Aorta (tissue), 5 donors: Measurements from ENCODE around the gene SETD5. TPM values are rescaled to one million over a fixed set of nuclear protein-coding genes. Genes with fewer than 3 reads are reported as not detected.

Experiments
- ATAC-seq: fragments of 200-7000 bp; cut with Tn5 transposase; one replicate; pipeline ENCODE4 v1.9.1; 2022; ENCODE audit warnings: moderate library complexity; ENCODE audit not compliant: low FRiP score
- DNase-seq, 2 donors: peaks; one replicate each; pipeline ENCODE4 v3.0.0-alpha.2; 2020
- H3K27ac ChIP-seq, 2 donors: one replicate each; pipeline ENCODE4 v1.5.1; 2013; ENCODE audit warnings: low read length in 2 of 2, mild to moderate bottlenecking in 2 of 2, moderate library complexity in 2 of 2, control low read depth in 1 of 2, inconsistent platforms in 1 of 2, low read depth in 1 of 2
- H3K27me3 ChIP-seq, 2 donors: one replicate each; pipeline ENCODE4 v1.6.1; 2013; ENCODE audit warnings: control low read depth in 1 of 2, low read length in 1 of 2, mild to moderate bottlenecking in 1 of 2, moderate library complexity in 1 of 2; ENCODE audit not compliant: insufficient read depth in 2 of 2, control insufficient read depth in 1 of 2
- H3K36me3 ChIP-seq, 2 donors: one replicate each; pipeline ENCODE4 v1.6.1; 2013; ENCODE audit warnings: control low read depth in 1 of 2, low read length in 1 of 2, mild to moderate bottlenecking in 1 of 2; ENCODE audit not compliant: insufficient read depth in 2 of 2, control insufficient read depth in 1 of 2
- H3K4me1 ChIP-seq, 2 donors: one replicate each; pipeline ENCODE4 v1.6.1; 2013; ENCODE audit warnings: low read length in 2 of 2, control low read depth in 1 of 2, mild to moderate bottlenecking in 1 of 2, moderate library complexity in 1 of 2; ENCODE audit not compliant: insufficient read depth in 2 of 2, control insufficient read depth in 1 of 2
- H3K4me3 ChIP-seq, 2 donors: one replicate each; pipeline ENCODE4 v1.5.1; 2013; ENCODE audit warnings: low read length in 2 of 2, control low read depth in 1 of 2, mild to moderate bottlenecking in 1 of 2
- H3K9me3 ChIP-seq: one replicate; pipeline ENCODE4 v1.6.1; 2013; ENCODE audit warnings: mild to moderate bottlenecking, low read length; ENCODE audit not compliant: control insufficient read depth
- WGBS, 2 donors: extraction: QIAGEN DNeasy Blood & Tissue Kit; methylation state at CpG; one replicate each; pipeline ENCODE4 v1.1.7; 2013; 5-methylcytosine and 5-hydroxymethylcytosine counted together
- intact Hi-C, 2 donors: fragments of 100-400 bp; cut with DNase I; formaldehyde crosslinking; loops; one replicate each; pipeline versions ENCODE4 v1.14.2 to v1.15.0; 2022
- polyA plus RNA-seq, 2 donors: library from polyadenylated mRNA; stranded (reverse); fragments of 200-250 nt; gene quantifications; one replicate each; pipeline ENCODE4 v1.2.3, GENCODE V29; 2013
- total RNA-seq, 2 donors: library from RNA; stranded (reverse); fragmentation: NEBNext Ultra II Directional; extraction: Animal tissue kit (Norgen Biotek cat#: 25700); gene quantifications; one replicate each; pipeline ENCODE4 v1.2.1, GENCODE V29; 2021
- donor health status: healthy with polysubstance abuse.
- donor health status: Bipolar disorder and iron deficiency.
- donor health status: DM: no; HTN: no; CAD: no.
- donor health status: DM: no; HTN: no; CAD: no.
- donor health status: DM: yes; HTN: yes; CAD: no.

SETD5 gene
- total and polyA plus RNA-seq, 4 donors = 13.9 to 200 (median 92.7) TPM

- Histone ChIP-seq H3K4me1 (no peaks in the 10 kb centered on the region), H3K27me3 (no peaks in the 10 kb centered on the region), H3K9me3 (no peaks in the 10 kb centered on the region), H3K4me3 (no peak overlapping the region), H3K27ac (no peak overlapping the region), H3K36me3 (peaks cover 6 to 10% of the 10 kb centered on the region in 2 donors)
- 88 to 89% methylated on average over 1 of the region's 1 CpG for WGBS, 2 donors
- no peak for DNase-seq
- intact Hi-C loops = loop anchor here in 1 of 2 donors (10.0 kb wide), 1 partner anchor 55 kb away; no protein-coding TSS in a partner anchor
- no peak for ATAC-seq
Observed at GRCh38 chr3:9369508-9369907, 27.9 kb upstream of the SETD5 start.

DNA sequence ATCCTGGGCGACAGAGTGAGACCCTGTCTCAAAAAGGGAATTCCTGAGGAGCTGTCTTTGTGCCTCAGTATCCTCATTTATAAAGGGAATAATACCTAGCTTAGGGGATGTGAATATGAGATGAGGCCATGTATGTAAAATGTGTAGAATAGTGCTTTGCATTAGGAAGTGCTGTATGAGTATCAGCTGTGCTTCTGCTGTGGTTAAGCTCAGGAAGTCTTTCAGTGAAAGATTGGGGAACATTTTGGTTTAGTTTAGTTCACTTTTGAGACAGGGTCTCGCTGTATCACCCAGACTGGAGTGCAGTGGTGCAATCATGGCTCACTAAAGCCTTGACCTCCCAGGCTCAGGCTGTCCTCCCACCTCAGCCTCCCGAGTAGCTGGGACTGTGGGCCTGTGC is 23.9 kb upstream of the SETD5 start:
- DNase-seq (no peak), ATAC-seq (no peak)
- Histone ChIP-seq H3K27ac (no peak overlapping the region), H3K9me3 (no peaks in the 10 kb centered on the region), H3K36me3 (peaks cover 6 to 10% of the 10 kb centered on the region in 2 donors), H3K4me1 (no peaks in the 10 kb centered on the region), H3K27me3 (no peaks in the 10 kb centered on the region), H3K4me3 (no peak overlapping the region)
- intact Hi-C loops = no loop called here
- WGBS, 2 donors = 92 to 100% methylated on average over 3 of the region's 3 CpGs

DNA sequence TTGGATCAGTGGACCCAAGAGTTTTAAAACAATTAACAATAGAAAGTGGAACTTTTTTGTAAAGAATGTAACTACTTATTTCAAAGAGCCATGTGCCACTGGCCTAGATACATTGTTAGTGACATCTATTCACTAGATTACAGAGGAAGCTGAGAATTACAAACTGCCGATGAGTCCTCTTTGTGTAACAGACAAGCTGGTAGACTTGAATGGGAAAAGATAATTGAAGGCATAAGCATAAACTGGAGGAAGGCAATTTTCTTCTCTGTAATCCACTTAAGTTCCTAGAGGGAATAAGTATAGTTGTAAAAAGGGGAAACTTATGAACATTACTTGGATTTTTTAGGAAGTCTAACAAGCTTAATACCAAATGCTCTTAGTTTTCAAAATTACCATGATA is 19.4 kb upstream of the SETD5 start:
- H3K36me3 ChIP-seq = peaks cover 2 to 11% of the 10 kb centered on the region in 2 donors
- H3K4me1 ChIP-seq = no peaks in the 10 kb centered on the region
- no peaks in the 10 kb centered on the region for H3K27me3 ChIP-seq
- H3K4me3 ChIP-seq = no peak overlapping the region
- intact Hi-C loops = no loop called here
- WGBS, 2 donors = 93 to 95% methylated on average over 1 of the region's 1 CpG
- ATAC-seq (no peak), DNase-seq (no peak)
- H3K27ac ChIP-seq = no peak overlapping the region
- H3K9me3 ChIP-seq = no peaks in the 10 kb centered on the region

- Histone ChIP-seq H3K4me3 (no peak overlapping the region), H3K27me3 (no peaks in the 10 kb centered on the region), H3K9me3 (no peaks in the 10 kb centered on the region), H3K27ac (no peak overlapping the region), H3K4me1 (no peaks in the 10 kb centered on the region), H3K36me3 (peaks cover 2 to 9% of the 10 kb centered on the region in 2 donors)
- DNase-seq (no peak), ATAC-seq (no peak)
- intact Hi-C loops = loop anchor here in 1 of 2 donors (1.0 kb wide), 1 partner anchor 26 kb away; no protein-coding TSS in a partner anchor
- 53 to 62% methylated on average over 4 of the region's 4 CpGs for WGBS, 2 donors
Observed at GRCh38 chr3:9379327-9379726, 18.1 kb upstream of the SETD5 start.

GRCh38 chr3:9380014-9380413 is 17.4 kb upstream of the SETD5 start:
- ATAC-seq (no peak), DNase-seq (no peak)
- Histone ChIP-seq H3K27ac (no peak overlapping the region), H3K27me3 (no peaks in the 10 kb centered on the region), H3K36me3 (peaks cover 2 to 13% of the 10 kb centered on the region in 2 donors), H3K4me3 (no peak overlapping the region), H3K4me1 (no peaks in the 10 kb centered on the region), H3K9me3 (no peaks in the 10 kb centered on the region)
- 83 to 89% methylated on average over 3 of the region's 3 CpGs for WGBS, 2 donors
- intact Hi-C loops = loop anchor here in 1 of 2 donors (10.0 kb wide), 1 partner anchor 65 kb away; no protein-coding TSS in a partner anchor

DNA sequence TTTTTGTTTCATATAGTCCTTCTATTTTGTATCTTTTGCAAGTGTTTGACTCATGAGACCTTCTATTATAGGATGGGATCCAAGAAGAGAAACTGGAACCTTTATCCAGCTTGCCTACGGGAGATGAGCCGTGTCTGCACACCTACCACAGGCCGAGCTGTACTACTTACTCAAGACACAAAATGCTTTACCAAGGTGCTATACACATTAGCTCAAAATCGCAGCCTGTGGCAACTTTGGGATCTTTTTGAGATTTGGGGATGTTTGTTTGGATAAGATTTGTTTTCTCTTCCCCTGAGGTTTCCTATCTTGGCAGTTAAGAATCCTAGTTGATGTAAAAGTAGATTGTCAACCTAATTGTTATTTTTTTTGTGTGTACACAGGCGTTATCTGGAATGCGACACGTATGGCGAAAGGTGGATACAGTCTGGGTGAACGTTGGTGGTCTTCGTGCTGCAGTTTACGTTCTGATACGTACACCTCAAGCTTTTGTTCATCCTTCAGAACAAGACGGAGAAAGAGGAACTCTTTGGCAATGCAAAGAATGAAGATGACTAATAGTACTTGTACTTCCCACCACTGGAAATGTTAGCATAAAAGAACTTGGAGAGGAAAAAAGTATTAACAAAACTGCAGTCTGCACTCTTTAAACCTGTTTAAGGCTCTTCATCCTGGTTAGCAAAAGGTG is 13.1 kb upstream of the SETD5 start:
- no peak overlapping the region for H3K4me3 ChIP-seq
- H3K36me3 ChIP-seq = peaks cover 2 to 11% of the 10 kb centered on the region in 2 donors
- intact Hi-C loops = loop anchor here in 1 of 2 donors (10.0 kb wide), 1 partner anchor 61 kb away; no protein-coding TSS in a partner anchor
- no peak for ATAC-seq
- 75% methylated on average over 13 of the region's 13 CpGs for WGBS, 2 donors
- H3K9me3 ChIP-seq = no peaks in the 10 kb centered on the region
- no peaks in the 10 kb centered on the region for H3K4me1 ChIP-seq
- no peaks in the 10 kb centered on the region for H3K27me3 ChIP-seq
- no peak for DNase-seq
- H3K27ac ChIP-seq = no peak overlapping the region

DNA sequence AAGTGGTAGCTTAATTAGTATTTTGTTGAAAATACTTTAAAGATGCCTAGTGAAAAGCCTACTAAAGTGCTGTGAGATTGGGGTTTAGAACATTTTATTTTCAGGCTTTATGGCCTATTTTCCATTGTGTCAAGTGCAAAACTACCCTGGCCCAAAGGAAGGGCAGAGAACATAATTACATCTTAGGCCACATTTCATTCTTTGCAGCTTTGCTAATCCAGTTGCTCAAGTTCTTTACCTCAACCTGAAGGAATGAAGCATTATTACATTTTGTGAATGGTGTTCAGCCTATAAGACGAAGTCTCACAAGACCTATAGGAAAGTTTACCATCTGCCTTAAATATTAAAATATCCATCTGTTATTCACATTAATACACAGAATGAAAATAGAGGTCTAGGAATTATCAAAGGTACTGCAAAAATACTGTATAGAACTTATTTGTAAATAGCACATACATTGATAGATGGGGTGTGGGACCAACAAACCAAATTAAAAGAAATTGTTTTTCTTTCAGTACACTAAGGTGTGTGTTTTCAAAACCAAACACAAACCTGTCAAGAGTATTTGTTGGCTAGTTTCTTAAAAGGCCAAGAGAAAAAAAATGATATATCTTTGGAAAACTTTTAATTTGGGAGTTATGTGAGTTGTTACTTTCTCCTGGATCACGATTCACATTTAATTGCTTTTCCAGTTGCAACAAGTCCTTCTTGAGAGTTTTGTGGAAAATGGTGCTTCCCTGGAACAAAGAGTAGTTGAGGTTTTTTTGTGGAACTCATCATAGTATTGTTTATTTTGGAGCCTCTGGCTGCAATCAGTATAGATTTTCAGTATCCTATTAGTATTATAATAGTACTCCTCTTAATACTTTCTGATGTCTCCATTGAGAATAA is 12.0 kb upstream of the SETD5 start:
- Histone ChIP-seq H3K27ac (no peak overlapping the region), H3K9me3 (no peaks in the 10 kb centered on the region), H3K27me3 (no peaks in the 10 kb centered on the region), H3K4me3 (no peak overlapping the region), H3K36me3 (peaks cover 2 to 13% of the 10 kb centered on the region in 2 donors), H3K4me1 (no peaks in the 10 kb centered on the region)
- ATAC-seq = no peak
- WGBS, 2 donors = 69 to 79% methylated on average over 2 of the region's 2 CpGs
- intact Hi-C loops = loop anchor here (5.0 to 10.0 kb wide), 3 partner anchors 37 to 59 kb away; no protein-coding TSS in a partner anchor
- no peak for DNase-seq

DNA sequence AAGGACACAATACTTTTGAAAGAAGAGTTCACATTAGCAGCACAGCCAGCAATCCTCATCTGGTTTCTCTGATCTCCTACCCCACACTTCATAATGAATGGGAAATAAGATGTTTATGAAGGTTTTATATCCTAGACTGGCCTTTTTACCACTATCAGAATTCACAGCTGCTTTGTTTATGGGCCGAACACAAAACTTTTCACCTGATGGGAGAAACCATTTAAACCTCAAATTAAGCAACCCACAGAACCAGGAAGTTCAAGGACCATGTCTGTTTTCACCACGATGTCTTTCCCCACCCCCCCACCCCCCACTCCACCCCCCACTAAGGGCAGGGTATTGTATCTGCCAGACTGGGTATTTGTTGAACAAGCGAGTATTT is 11.3 kb upstream of the SETD5 start:
- no peak overlapping the region for H3K4me3 ChIP-seq
- H3K36me3 ChIP-seq = peaks cover 2 to 16% of the 10 kb centered on the region in 2 donors
- no peak for DNase-seq
- no peak overlapping the region for H3K27ac ChIP-seq
- no peak for ATAC-seq
- no peaks in the 10 kb centered on the region for H3K4me1 ChIP-seq
- H3K27me3 ChIP-seq = no peaks in the 10 kb centered on the region
- WGBS, 2 donors = 64% methylated on average over 3 of the region's 3 CpGs
- intact Hi-C loops = loop anchor here (5.0 to 10.0 kb wide), 3 partner anchors 36 to 59 kb away; no protein-coding TSS in a partner anchor
- H3K9me3 ChIP-seq = no peaks in the 10 kb centered on the region
